NK-92 (cell line): ENCODE data around the gene TBCE.
A peak's percentile ranks its signal among the peaks of the same experiment; 100 is the strongest.

Source experiments
- DNase-seq: peaks from one replicate; lab custom pipeline; 2025; ENCODE audit not compliant: unreplicated experiment; lab: John Stamatoyannopoulos, UW

Gene TBCE

GRCh38 chr1:235367000-235367908 is at the start of gene TBCE:
TBCE (plus strand) TSS chr1:235367427; CDS start chr1:235380050, 12,623 bp downstream.
- DNase-seq: no peak

DNA sequence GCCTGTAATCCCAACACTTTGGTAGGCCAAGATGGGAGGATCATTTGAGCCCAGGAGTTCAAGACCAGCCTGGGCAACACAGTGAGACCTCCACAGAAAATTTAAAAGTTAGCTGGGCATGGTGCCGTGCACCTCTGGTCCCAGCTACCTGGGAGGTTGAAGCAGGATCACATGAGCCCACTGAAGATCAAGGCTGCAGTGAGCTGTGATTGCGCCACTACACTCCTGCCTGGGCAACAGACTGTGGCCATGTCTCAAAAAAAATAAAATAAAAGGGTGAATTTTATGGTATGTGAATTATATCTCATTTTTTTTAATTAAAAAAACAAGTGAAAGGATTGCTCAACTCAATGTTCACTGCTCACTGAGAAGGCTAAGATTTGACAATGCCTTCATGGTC is 48.0 kb upstream of the TBCE start:
- DNase-seq: no peak

GRCh38 chr1:235320521-235321179 is 46.6 kb upstream of the TBCE start:
- DNase-seq: no peak

DNA sequence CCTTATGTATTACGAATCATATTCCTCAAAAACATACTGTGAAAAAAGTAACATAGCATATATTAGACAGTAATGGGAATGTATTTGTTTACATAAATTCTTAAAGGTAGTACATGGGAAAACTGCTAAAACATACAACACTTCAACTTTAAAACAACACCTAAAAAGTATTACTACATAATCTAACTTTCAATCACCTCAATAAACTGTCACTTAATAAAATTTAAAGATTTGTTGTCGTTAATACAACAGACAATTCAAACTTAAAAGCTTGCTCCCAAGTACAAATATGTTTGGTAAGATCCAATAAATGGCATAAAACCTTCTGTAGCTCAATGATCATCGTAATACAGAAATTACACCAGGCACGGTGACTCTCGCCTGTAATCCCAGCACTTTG is 42.9 kb upstream of the TBCE start:
- DNase-seq: no peak

DNA sequence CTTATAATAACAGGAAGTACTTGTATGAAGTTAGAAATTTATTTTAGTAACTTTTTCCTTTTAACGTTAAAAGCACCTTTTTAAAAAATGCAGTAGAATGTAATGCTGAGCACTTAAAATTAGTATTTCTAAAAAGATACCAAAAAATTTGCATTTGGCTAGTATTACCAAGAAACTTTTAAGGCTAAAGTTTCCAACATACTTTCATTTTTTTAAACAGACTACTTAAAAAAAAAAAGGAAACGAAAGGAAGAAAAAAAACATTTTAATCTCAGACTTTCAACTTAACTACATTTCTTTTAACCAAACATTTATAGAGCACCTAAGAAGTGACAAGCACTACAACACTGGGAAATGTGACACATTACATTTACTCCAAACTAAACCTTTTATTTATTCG is 42.1 kb upstream of the TBCE start:
- no peak for DNase-seq

DNA sequence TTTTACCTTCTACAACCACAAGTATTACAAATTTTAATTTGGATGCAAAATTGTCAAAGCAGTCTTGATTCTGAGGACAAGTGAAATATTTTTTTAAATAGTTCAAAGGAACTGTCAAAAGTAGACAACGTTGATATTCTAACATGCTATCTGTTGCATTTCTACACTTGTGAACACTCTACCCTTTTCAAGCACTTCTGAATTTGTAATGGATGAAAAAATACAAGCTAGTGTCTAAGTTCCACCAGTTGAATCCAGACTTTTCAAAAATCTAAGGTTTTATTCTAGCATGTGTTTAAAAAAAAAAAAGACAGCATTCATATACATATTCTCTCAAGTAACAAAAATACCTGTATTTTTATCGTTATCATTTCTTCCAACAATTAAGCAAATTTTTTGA is 41.4 kb upstream of the TBCE start:
- DNase-seq: no peak

DNA sequence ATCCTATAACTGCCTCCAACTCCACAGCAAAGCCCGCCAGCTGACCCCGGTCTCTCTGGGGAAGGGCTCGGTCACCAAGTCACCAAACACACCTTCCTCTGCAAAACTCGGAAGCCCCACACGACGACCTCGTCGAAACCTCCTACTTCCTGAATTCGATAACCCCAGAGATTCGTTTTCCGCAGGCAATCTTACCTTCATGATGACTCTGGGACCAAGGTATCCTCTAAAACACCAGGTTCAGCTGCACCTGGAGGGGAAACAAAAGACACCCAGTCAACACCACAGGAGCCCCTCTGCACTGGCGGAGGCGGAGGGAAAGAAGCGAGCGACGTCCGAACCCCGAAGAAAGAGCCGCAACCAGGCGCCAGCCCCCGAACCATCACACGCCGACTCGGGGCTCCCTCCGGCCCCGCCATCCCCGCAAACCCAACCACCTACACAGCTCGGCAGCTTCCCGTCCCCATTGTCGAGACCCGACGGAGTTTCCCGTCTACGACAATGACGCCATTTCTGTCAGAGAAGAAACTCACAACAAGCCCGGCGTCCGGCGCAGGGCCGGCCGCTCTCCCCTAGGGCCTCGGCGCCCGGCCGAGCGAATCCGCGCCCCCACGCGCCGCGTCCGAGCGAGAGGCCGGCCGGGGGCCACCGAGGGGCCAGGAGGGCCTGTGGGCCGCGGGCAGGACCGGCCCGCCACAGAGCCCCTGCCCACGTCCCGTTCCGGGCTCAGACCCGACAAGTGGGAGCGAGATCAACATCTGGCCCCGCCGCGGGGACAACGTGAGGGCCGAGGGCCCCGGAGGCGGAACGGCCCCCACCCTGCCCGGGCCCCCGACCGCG is 40.3 kb upstream of the TBCE start:
- DNase-seq: no peak

GRCh38 chr1:235327559-235328270 is 39.5 kb upstream of the TBCE start, which contains the start of gene ARID4B:
ARID4B (minus strand) TSS chr1:235328179; CDS start chr1:235326919, 1,260 bp downstream.
- DNase-seq: peak; percentile 11

GRCh38 chr1:235328271-235329138 is 38.7 kb upstream of the TBCE start, which contains the start of gene GGPS1:
GGPS1 (plus strand) TSS chr1:235328570; CDS start chr1:235335265, 6,695 bp downstream.
- DNase-seq: peak; percentile 96

- no peak for DNase-seq
Measured at GRCh38 chr1:235329139-235329902, 37.9 kb upstream of the TBCE start.

GRCh38 chr1:235330918-235331285 is 36.3 kb upstream of the TBCE start:
- no peak for DNase-seq

DNA sequence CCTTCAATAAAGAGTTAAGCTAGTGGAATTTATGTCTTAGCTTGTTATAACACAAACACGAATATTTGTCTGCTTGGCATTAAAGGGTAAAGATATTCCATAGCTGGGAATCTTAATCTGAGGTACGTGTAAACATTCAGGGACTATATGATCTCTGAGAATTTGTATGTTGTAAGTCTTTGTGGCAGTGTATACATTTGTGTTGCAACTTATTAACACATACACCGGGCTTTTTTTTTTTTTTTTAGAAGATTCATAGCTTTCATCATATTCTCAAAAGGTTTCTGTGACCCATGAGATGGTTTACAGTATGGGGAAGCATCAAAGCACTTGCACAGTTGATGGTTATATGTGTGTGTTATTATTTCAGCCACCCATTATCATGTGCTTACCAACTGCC is 35.8 kb upstream of the TBCE start:
- no peak for DNase-seq

- DNase-seq: no peak
Measured at GRCh38 chr1:235336903-235337302, 30.3 kb upstream of the TBCE start.

- DNase-seq: no peak
Measured at GRCh38 chr1:235339746-235340145, 27.5 kb upstream of the TBCE start.

GRCh38 chr1:235341334-235341733 is 25.9 kb upstream of the TBCE start:
- no peak for DNase-seq

- no peak for DNase-seq
Measured at GRCh38 chr1:235342039-235342438, 25.2 kb upstream of the TBCE start.

DNA sequence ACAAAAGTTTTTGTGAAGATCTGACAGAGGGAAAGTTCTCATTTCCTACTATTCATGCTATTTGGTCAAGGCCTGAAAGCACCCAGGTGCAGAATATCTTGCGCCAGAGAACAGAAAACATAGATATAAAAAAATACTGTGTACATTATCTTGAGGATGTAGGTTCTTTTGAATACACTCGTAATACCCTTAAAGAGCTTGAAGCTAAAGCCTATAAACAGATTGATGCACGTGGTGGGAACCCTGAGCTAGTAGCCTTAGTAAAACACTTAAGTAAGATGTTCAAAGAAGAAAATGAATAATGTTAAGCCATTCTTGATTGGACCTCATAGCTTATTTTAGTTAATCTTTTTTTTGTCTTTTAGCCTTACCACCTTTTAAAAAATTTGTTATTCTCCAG is 24.8 kb upstream of the TBCE start:
- no peak for DNase-seq

DNA sequence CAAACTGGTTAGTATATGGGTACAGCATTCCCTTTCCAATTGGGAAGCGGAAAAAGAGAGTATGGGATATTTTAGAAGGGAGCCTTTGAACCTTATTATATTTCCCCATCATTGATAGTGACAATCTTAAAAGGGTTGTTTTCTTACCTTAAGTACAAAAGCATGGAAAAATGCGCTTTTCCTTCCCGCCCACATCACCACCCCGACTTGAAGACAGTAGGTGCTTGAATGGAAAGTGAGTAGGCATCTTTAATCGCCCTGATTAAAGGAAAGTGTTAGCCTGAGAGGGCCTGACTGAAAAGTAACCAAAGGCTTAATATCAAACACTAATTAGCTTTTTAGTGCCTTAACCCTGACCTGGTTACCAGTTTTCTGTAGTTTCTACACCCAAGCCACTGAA is 23.5 kb upstream of the TBCE start:
- DNase-seq: no peak

GRCh38 chr1:235351441-235351840 is 15.8 kb upstream of the TBCE start:
- DNase-seq: no peak
